BE2C (cell line): ENCODE data around the gene TMEM39A.
A peak's percentile ranks its signal among the peaks of the same experiment; 100 is the strongest.

Source experiments
- DNase-seq: peaks from one replicate; pipeline ENCODE4 v3.0.0-alpha.2; 2020
- H3K27me3 ChIP-seq: fragments of 250-450 bp; sonication (Bioruptor Pico); 2 replicates; pipeline ENCODE4 v1.5.1; 2020; ENCODE audit warnings: mild to moderate bottlenecking
- H3K36me3 ChIP-seq: fragments of 250-450 bp; sonication (Bioruptor Pico); 2 replicates; pipeline ENCODE4 v1.5.1; 2020; ENCODE audit warnings: mild to moderate bottlenecking
- H3K4me1 ChIP-seq: fragments of 250-450 bp; sonication (Bioruptor Pico); 2 replicates; pipeline ENCODE4 v1.5.1; 2020
- H3K4me3 ChIP-seq: 2 replicates; pipeline ENCODE4 v1.5.1; 2011; ENCODE audit warnings: low read depth, low read length
- H3K9me3 ChIP-seq: fragments of 250-450 bp; sonication (Bioruptor Pico); 2 replicates; pipeline ENCODE4 v1.5.1; 2020
- CTCF ChIP-seq: IDR thresholded peaks from 2 replicates; pipeline ENCODE4 v1.5.1; 2012; ENCODE audit warnings: mild to moderate bottlenecking, low read depth, low read length

TMEM39A gene

GRCh38 chr3:119382134-119382533 lies 81.3 kb downstream of the TMEM39A start:
- no peaks in the 10 kb centered on the region for H3K4me1 ChIP-seq

DNA sequence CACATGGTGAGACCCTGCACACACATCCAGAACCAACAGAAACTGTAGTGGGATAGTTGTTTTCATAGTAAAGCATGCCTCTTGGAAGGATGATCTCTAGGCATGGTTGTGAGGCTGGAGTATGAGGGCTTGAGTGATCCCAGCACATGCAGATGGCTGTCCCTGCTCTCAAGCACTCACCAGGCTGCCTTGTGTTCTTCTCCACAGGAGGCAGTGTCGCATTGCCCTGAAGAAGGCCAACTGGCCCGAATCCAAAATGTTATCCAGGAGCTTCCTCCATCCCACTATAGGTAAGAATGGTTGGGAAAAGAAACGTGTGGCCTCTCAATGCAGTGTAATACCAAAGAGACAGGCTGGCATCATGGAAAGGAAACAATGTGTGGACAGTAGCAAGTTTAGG lies 82.7 kb downstream of the TMEM39A start:
- Histone ChIP-seq H3K4me1 (no peaks in the 10 kb centered on the region), H3K4me3 (no peak overlapping the region), H3K27me3 (no peaks in the 10 kb centered on the region), H3K36me3 (no peaks in the 10 kb centered on the region), H3K9me3 (no peaks in the 10 kb centered on the region)
- peak; percentile 33 for DNase-seq
- TF ChIP-seq CTCF = peak; percentile 26

More at GRCh38 chr3:119382134-119382533, 81.3 kb downstream of the TMEM39A start:
- Histone ChIP-seq H3K9me3 (no peaks in the 10 kb centered on the region), H3K4me3 (no peak overlapping the region), H3K36me3 (no peaks in the 10 kb centered on the region), H3K27me3 (no peaks in the 10 kb centered on the region)
- no peak for TF ChIP-seq CTCF
- no peak for DNase-seq
